Cardiac fibroblast (primary cell): ENCODE results near the gene PSTPIP1.

Source experiments
- DNase-seq, 2 donors: peaks; one replicate each; pipeline versions ENCODE4 v3.0.0 to v3.0.0-alpha.2; 2010; ENCODE audit warnings: low read depth in 2 of 2
- H3K4me3 ChIP-seq, 2 donors: replicated peaks in 1 of 2; 1 replicate in 1 of 2; 2 replicates in 1 of 2; pipeline ENCODE4 v1.5.1; 2011; ENCODE audit warnings: low read depth in 2 of 2, low read length in 2 of 2, mild to moderate bottlenecking in 2 of 2, moderate library complexity in 1 of 2
- TF ChIP-seq, protein P1 (sequence below): IDR thresholded peaks from one replicate; pipeline ENCODE4 v1.5.1; 2011; ENCODE audit warnings: low read depth, mild to moderate bottlenecking, low read length, inconsistent platforms

Gene PSTPIP1

DNA sequence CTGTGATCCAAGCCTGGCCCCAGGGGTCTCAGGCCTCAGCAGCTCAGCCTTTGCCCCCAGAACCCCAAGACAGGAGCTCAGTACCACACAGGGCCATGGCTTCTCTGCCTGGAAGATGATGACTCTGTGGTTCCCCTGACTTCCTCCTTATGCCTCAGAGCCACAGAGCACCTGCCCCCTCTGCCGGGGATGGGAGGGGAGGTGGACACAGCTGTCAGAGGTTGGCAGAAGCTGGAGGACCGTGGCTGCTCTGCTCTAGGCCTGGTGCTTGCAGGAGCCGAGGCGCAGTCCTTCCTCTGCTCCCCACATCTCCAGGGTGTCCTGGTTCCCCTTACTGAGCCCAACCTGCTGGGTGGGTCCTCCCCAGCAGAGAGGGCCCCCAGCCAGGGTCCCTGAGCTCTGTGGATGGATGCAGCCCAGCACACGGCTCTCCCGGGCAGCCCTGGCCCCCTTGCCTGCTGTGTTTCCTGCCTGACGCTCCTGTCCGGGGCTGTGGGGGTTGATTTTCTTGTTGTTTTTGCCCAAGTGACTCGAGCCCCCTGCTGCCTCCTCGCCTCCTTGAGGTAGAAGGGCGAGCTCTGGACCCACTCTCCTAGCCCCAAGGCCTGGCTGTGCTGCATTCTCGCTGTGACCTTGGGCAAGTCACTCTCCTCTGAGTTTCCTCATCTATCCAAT is 36.6 kb downstream of the PSTPIP1 start:
- DNase-seq, result no peak
- TF ChIP-seq, protein P1, sequence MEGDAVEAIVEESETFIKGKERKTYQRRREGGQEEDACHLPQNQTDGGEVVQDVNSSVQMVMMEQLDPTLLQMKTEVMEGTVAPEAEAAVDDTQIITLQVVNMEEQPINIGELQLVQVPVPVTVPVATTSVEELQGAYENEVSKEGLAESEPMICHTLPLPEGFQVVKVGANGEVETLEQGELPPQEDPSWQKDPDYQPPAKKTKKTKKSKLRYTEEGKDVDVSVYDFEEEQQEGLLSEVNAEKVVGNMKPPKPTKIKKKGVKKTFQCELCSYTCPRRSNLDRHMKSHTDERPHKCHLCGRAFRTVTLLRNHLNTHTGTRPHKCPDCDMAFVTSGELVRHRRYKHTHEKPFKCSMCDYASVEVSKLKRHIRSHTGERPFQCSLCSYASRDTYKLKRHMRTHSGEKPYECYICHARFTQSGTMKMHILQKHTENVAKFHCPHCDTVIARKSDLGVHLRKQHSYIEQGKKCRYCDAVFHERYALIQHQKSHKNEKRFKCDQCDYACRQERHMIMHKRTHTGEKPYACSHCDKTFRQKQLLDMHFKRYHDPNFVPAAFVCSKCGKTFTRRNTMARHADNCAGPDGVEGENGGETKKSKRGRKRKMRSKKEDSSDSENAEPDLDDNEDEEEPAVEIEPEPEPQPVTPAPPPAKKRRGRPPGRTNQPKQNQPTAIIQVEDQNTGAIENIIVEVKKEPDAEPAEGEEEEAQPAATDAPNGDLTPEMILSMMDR, result no peak
- no peak overlapping the region for H3K4me3 ChIP-seq

DNA sequence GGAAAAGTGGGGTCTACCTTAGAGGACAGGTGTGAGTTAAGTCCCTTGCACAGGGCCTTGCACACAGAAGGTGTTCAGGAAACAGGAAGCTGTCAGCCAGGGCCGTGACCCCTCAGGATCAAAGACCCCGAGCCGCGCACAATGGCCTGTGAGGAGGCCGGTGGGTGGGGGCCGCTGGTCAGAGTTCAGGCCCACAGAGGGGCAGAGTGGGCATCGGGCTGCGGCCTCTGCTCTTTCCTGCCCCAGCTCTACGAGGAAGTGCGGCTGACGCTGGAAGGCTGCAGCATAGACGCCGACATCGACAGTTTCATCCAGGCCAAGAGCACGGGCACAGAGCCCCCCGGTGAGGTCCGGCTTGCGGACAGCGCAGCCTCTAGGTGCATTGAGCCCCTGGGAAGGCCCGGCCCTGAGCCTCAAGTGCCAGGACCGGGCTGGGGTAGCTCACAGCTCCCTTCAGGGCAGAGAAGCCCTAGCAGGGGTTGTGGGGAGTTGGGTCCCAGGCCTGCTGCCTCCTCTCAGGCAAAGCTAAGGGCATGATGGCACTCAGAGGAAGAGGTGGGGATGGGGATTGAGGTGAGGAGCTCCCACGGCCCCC is 37.2 kb downstream of the PSTPIP1 start:
- TF ChIP-seq, protein P1, result no peak
- H3K4me3 ChIP-seq, result no peak overlapping the region
- DNase-seq, result no peak

DNA sequence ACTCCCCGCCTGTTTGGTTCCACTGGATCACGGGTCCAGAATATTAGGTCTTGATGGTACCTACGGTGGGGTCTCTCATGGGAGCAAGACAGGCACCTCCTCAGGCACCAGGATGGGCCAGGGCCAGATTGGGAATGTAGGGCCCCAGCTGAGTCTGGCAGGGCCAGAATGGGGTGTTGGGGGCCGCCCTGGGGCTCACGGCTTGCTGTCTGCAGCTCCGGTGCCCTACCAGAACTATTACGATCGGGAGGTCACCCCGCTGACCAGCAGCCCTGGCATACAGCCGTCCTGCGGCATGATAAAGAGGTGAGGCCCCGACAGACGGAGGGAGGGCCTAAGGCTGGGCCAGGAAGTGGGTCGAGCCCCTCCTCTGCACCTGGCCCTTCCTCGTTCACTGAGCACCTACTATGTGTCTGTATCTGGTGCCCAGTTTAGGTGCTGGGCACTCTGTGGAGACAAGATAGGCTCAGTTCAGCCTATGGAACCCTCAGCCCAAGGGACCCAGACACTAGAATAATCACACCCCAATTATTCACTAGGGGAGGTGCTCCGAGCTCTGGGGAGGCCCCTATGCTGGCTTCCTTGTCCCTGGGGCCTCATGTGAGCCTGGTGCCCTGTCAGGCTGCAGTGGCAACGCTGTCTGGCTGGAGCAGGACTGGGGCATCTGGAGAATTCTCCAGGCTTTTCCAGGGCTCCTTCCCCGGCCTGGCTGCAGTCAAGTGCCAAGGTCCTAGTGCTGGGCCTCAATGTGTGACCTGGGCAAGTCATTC is 37.9 kb downstream of the PSTPIP1 start:
- H3K4me3 ChIP-seq, result no peak overlapping the region
- no peak for DNase-seq
- TF ChIP-seq, protein P1, result no peak

DNA sequence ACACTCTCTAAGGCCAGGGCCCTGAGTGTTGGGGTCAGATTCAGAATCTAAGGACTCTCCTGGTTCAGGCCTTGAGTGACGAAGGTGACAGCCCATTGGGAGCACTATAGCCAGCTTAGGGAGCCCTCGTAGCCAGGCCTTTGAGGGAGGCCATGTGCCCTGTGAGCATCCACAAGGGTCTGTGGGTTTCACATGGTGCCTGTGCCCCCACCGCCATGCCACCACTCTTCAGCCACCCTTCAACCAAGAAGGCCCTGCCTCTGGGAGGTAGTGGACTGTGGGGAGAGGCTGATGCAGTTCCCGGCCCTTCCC is 38.4 kb downstream of the PSTPIP1 start:
- no peak overlapping the region for H3K4me3 ChIP-seq
- TF ChIP-seq, protein P1, result no peak
- DNase-seq, result no peak

DNA sequence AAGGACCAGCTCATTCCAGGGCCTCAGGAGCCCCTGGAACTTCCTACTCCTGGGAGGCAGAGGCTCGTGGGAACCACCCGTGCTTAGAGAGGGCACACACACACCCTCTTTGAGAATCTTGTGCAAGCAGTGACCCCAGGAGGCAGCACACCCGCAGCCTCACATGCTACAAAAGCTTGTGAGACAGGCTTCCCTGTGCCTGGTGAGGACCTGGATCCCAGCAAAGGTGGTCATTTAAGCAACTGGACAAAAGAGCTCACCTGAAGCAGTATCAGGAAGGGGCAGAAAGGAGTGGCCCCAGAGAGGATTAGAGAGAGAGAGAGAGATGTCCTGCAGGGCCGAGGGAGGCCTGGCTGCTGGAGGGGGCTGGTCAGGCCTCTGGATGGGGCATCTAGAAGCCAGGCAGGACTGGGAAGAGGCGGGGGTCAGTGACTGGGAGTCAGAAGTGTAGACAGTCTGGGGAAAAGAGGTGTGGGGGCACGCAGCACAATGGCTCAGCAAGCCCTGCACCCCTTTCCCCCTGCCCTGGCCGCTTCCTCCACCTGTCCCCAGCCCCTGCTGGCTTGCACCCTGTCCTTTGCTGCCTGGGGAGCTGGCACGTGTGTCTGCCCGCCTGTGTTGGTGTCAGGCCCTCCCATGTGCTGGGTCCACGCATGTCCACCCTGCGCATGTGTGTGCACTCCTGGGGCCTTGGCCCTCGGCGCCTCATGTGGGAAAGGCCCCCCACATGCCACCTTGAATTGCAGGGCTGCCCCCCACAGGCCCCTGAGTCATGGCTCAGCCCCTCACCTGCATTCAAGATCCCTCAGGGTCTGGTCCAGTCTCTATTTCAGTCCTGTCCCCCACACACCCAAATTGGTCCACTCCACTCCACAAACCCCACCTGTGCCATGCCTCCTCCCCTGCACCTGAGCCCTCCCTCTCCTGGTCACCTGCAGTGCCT is 39.1 kb downstream of the PSTPIP1 start:
- no peak overlapping the region for H3K4me3 ChIP-seq
- DNase-seq, result no peak
- TF ChIP-seq, protein P1, result no peak

DNA sequence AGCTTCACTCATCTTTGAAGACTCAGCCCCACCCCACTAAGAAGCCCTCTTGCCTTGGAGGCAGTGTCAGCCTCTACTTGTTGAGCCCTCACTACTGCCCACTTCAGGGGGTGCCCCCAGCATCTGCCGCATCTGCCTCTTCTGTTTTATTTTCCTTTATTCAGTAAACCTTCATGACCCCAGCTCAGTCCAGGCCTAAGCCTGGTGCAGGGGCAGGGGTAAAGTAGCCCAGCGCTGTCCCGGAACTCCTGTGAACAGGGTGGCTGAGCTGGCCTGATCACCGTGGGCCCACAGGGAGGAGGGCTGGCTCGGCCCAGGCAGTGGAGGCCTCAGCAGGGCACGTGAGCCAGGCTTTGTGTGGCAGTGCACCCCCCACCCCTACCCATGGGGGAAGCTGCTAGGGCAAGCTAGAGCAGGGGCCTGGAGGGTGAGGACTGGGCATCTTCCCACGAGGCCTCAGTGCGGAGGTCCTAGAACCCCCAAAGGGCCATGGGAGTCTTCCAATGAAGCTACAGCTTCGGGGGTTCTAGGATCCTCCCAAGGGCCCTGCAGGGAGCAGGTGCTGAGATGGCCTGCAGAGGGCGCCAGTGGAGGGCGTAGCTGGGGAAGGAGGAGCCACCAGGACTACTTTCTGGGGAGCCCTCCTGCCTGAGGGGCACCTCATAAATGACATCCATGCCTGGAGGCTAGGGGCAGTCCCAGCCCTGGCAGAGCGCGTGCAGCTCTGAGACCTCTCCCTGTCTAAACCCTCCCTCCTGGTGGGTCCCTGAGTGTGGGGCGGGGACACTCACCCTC is 40.0 kb downstream of the PSTPIP1 start:
- peak in 1 of 2 donors; percentile 26 for DNase-seq
- TF ChIP-seq, protein P1, result peak; percentile 83

More for the DNA sequence above, 40.0 kb downstream of the PSTPIP1 start:
- H3K4me3 ChIP-seq, result no peak overlapping the region
